ENCODE data around the gene MRPL20. TPM values are rescaled to one million over a fixed set of nuclear protein-coding genes. Genes with fewer than 3 reads are reported as not detected.

MRPL20 gene
- polyA plus RNA-seq, 1 experiment: 84.8 TPM

DNA sequence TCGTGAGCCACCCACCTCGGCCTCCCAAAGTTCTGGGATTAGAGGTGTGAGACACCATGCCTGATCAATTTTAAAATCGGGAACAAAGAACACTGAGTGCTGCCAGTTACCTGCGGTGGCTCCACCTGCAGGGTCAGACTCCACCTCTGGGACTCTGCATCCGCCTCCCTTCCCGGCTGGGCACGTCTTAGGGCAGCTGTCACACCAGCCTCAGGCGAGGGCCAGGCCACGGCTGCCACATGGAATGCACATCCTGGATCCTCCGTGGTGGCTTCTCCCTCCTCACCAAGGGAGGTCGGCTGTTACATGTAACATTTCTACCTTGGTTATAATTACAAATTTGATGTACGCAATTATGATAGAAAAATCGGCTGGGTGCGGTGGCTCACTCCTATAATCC, 42.8 kb downstream of the MRPL20 start:
- ChIA-PET CTCF (interaction anchor here (2.8 kb wide), 1 partner anchor 8 kb away, joined by 27 read pairs; no protein-coding TSS in a partner anchor), POLR2A (no interaction called here)
- Histone ChIP-seq H3K4me3 (ENCODE audit: low read depth, low read length) (no peak overlapping the region), H3K27me3 (ENCODE audit: control insufficient read depth, insufficient read depth, low read length) (no peaks in the 10 kb centered on the region), H3K36me3 (ENCODE audit: control insufficient read depth, insufficient read depth, low read length) (no peaks in the 10 kb centered on the region)
- DNase-seq (ENCODE audit: low read depth): no peak
- no peak for TF ChIP-seq CTCF (IDR thresholded peaks at IDR 0.05; ENCODE audit: insufficient read depth, low read depth, low read length)

DNA sequence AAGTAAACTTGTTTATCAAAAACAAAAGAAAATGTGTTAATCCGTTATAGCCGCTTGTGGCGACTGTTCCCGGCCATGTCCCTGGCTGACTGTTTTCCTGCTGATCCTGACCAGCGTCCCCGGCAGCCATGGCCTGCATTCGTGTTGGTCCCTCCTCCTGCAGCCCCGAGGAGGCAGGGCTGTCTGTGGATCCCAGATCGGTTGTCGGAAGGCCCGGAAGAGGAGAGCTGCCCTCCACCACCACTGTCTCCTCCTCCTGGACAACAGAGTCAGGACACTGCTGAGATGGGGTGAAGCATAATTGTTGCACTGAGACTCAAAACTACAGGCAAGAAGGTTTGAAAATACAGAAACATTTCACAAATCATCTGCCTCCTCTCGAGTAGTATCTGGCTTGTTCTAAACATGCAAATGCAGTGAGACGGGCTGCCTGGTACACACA, 45.1 kb downstream of the MRPL20 start:
- peak; percentile 53 for DNase-seq (ENCODE audit: low read depth)
- no peaks in the 10 kb centered on the region for H3K36me3 ChIP-seq (ENCODE audit: control insufficient read depth, insufficient read depth, low read length)
- CTCF ChIA-PET: interaction anchor here (0.7 to 2.8 kb wide), 2 partner anchors 10 to 14 kb away, joined by 3 to 27 read pairs; no protein-coding TSS in a partner anchor
- POLR2A ChIA-PET: interaction anchor here (0.7 to 1.0 kb wide), 2 partner anchors 9 to 53 kb away, joined by 3 to 4 read pairs; no protein-coding TSS in a partner anchor
- no peak overlapping the region for H3K4me3 ChIP-seq (ENCODE audit: low read depth, low read length)
- TF ChIP-seq CTCF (IDR thresholded peaks at IDR 0.05; ENCODE audit: insufficient read depth, low read depth, low read length): peak; percentile 55
- no peaks in the 10 kb centered on the region for H3K27me3 ChIP-seq (ENCODE audit: control insufficient read depth, insufficient read depth, low read length)

DNA sequence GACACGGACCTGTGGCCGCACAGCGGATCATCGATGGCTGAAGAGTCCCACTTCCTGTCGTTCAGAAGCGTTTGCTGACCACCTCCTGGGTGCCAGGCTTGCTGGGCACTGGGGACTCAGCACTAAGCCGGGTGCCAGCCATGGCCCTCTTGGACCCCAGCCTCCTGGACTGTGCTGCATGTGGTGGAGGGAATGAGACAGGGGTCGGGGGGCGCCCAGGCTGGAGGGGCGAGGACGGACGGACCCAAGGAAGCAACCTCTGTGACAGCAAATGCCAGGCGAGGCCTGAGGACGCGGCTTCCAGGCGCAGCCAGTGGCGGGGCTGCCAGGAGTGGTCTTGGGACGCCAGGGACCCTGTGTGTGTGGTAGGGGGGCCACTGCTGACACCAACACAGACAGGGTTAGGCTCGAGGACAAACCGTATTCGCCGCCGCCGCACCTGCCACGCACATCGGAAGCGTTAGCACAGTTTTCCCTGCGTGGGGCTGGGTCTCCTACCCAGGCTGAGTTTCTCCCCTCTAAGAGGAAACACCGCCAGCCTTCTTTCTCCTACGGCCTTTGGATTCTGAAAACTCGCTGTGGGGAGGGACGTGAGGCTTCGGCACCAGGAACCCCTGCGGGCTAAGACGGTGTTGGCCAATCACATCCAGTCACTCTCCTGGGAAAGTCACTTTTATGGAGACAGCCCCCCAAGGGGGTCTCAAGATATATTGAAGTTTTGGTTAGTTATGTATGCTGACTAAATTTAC, 45.7 kb downstream of the MRPL20 start:
- Histone ChIP-seq H3K36me3 (ENCODE audit: control insufficient read depth, insufficient read depth, low read length) (0 out of 2 replicates have a peak, but pooled peaks cover 1% of the 10 kb centered on the region), H3K4me3 (ENCODE audit: low read depth, low read length) (no peak overlapping the region), H3K27me3 (ENCODE audit: control insufficient read depth, insufficient read depth, low read length) (no peaks in the 10 kb centered on the region)
- ChIA-PET CTCF (interaction anchor here (0.7 to 2.8 kb wide), 2 partner anchors 10 to 13 kb away, joined by 3 to 27 read pairs; no protein-coding TSS in a partner anchor), POLR2A (interaction anchor here (1.0 kb wide), 1 partner anchor 10 kb away, joined by 4 read pairs; no protein-coding TSS in a partner anchor)
- no peak for DNase-seq (ENCODE audit: low read depth)
- TF ChIP-seq CTCF (IDR thresholded peaks at IDR 0.05; ENCODE audit: insufficient read depth, low read depth, low read length): no peak

DNA sequence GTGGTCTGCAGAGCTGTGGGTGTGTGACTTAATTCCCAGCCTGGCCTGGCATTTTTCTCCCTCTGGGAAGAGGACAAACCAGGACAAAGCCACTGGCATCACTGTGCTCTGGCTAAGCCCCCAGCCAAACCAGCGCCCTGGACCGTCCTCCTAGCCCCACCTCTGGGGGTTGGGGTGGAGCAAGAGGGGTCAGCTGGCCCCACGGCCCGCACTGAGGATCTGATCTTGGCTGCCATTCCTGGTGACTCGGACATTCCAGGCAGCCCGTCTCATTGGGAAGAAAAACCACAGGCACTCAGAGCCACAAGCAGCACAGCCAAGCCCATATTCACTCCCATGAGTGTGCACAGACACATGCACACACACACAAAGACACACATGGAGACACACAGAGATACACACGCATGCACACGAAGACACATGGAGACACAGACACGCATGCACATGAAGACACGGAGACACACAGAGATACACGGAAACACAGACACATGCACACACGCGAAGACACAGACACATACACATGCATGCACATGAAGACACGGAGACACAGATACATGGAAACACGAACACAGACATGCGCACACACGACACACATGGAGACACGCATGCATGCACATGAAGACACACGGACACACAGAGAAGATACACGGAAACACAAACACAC, 46.5 kb downstream of the MRPL20 start:
- H3K36me3 ChIP-seq (ENCODE audit: control insufficient read depth, insufficient read depth, low read length): 0 out of 2 replicates have a peak, but pooled peaks cover 1% of the 10 kb centered on the region
- ChIA-PET CTCF (interaction anchor here (1.0 to 1.4 kb wide), 5 partner anchors 11 to 15 kb away, joined by 3 to 9 read pairs (median 4); no protein-coding TSS in a partner anchor), POLR2A (no interaction called here)
- no peak for TF ChIP-seq CTCF (IDR thresholded peaks at IDR 0.05; ENCODE audit: insufficient read depth, low read depth, low read length)
- DNase-seq (ENCODE audit: low read depth): peak; percentile 87
- no peak overlapping the region for H3K4me3 ChIP-seq (ENCODE audit: low read depth, low read length)
- no peaks in the 10 kb centered on the region for H3K27me3 ChIP-seq (ENCODE audit: control insufficient read depth, insufficient read depth, low read length)

All from BJ (cell line).